GM18858 (cell line): Measurements from ENCODE around the gene CPPED1.

Experiments used
- ATAC-seq: cut with Tn5 transposase; IDR thresholded peaks from one replicate; pipeline ENCODE4 v1.9.1; 2021; ENCODE audit not compliant: unreplicated experiment

Gene CPPED1

GRCh38 chr16:12685806-12686205, 117.9 kb downstream of the CPPED1 start:
- ATAC-seq = no peak

GRCh38 chr16:12682432-12683165, 121.1 kb downstream of the CPPED1 start:
- no peak for ATAC-seq

- no peak for ATAC-seq
Measured at GRCh38 chr16:12681653-12682052, 122.0 kb downstream of the CPPED1 start.

- no peak for ATAC-seq
Measured at GRCh38 chr16:12680531-12680930, 123.2 kb downstream of the CPPED1 start.

GRCh38 chr16:12679660-12680272, 123.9 kb downstream of the CPPED1 start:
- ATAC-seq = no peak

- ATAC-seq = no peak
Measured at GRCh38 chr16:12678983-12679382, 124.7 kb downstream of the CPPED1 start.

- no peak for ATAC-seq
Measured at GRCh38 chr16:12677502-12677901, 126.2 kb downstream of the CPPED1 start.

- ATAC-seq = no peak
Measured at GRCh38 chr16:12675852-12676251, 127.8 kb downstream of the CPPED1 start.

- no peak for ATAC-seq
Measured at GRCh38 chr16:12675046-12675445, 128.6 kb downstream of the CPPED1 start.

- ATAC-seq = no peak
Measured at GRCh38 chr16:12674524-12674923, 129.2 kb downstream of the CPPED1 start.

GRCh38 chr16:12674071-12674470, 129.6 kb downstream of the CPPED1 start:
- no peak for ATAC-seq

GRCh38 chr16:12673466-12673865, 130.2 kb downstream of the CPPED1 start:
- no peak for ATAC-seq

- no peak for ATAC-seq
Measured at GRCh38 chr16:12672986-12673385, 130.7 kb downstream of the CPPED1 start.

- ATAC-seq = no peak
Measured at GRCh38 chr16:12669908-12670307, 133.8 kb downstream of the CPPED1 start.

- no peak for ATAC-seq
Measured at GRCh38 chr16:12667909-12668308, 135.8 kb downstream of the CPPED1 start.

- ATAC-seq = no peak
Measured at GRCh38 chr16:12664164-12664733, 139.4 kb downstream of the CPPED1 start.

- no peak for ATAC-seq
Measured at GRCh38 chr16:12661656-12662172, 142.0 kb downstream of the CPPED1 start.

- ATAC-seq = no peak
Measured at GRCh38 chr16:12659871-12660270, 143.8 kb downstream of the CPPED1 start.

GRCh38 chr16:12658506-12658905, 145.2 kb downstream of the CPPED1 start:
- no peak for ATAC-seq

GRCh38 chr16:12655537-12655936, 148.2 kb downstream of the CPPED1 start:
- no peak for ATAC-seq

GRCh38 chr16:12653820-12654392, 149.8 kb downstream of the CPPED1 start:
- no peak for ATAC-seq

GRCh38 chr16:12652924-12653323, 150.8 kb downstream of the CPPED1 start:
- no peak for ATAC-seq
